HL-60/S4 treated with retinoic acid at 250 ng/mL for 4 days and 3 days (cell line): ENCODE data around the gene RBSN.
"Not testable (repeated sequence)": the region's sequence is repeated elsewhere in the genome, so short reads cannot be mapped to it uniquely, and the experiment has no call there.

Source experiments
- in situ Hi-C: fragments of 300-500 bp; cut with MboI; formaldehyde crosslinking; loops from 2 replicates; pipeline ENCODE4 v1.7.0; 2022; ENCODE audit warnings: low sequenced_read_pairs

Gene RBSN

DNA sequence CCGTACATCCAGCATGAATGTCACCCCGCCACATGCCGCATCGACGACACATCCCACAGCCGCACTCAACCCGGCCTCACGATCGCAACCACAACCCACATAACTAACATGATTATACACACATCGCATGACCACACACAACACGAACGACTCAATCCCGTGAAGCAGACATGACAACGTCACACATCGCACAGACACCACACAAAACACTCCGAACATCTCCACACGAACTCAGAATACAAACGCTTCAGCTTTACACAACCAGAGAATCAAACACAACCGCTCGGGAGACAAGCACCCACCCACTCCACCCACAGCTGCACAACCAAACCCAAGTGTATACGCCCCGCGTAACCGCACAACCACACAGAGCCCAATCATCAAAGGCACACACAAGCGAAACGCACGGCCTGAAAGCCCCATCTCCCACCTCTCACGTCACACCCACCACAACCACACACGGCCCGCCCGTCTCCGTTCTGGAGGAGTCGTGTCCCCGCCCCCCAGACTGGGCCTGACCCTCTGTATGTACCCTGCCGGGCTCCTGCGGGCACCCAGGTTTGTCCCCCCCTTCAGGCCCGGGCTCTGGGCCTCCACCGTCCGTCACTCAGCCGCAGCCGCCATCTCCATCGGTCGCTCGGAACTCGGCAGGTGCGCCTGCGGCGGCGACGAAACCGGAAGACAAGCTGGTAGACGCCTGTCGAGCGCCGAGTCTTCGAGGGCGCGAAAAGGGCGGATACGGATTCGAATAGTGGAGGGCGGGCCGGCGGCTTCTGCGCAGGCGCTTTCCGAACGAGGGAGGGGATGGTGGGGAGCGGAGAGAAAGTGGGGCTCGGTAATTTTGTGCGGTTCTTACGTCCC, at the start of gene RBSN:
Gene RBSN (minus strand): TSS at position 646 of the 861 bp plus-strand sequence. CDS start 3,028 bp downstream, outside the sequence.
- in situ Hi-C loops, result no loop called here

GRCh38 chr3:15148614-15149013, 49.7 kb upstream of the RBSN start:
- in situ Hi-C loops, result no loop called here

DNA sequence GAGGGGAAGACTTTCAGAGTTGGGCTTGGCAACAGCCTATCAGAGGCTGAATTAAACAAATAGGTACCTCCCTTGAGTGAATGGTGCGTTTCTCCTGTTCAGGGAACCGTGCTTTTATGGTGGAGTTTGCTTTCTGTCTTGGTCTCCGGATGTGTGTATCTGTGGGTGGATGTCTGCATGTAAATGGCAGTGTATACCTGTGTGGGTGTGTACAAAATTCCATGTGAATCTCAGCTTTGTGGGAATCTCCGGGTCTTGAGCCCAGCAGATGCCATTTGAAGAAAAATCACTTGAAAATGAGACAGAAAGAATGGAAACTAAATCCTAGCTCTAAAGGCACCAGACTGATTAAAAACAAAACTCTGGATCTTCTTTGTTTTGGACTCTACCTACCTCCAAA, 37.9 kb upstream of the RBSN start:
- in situ Hi-C loops, result not testable (repeated sequence)

DNA sequence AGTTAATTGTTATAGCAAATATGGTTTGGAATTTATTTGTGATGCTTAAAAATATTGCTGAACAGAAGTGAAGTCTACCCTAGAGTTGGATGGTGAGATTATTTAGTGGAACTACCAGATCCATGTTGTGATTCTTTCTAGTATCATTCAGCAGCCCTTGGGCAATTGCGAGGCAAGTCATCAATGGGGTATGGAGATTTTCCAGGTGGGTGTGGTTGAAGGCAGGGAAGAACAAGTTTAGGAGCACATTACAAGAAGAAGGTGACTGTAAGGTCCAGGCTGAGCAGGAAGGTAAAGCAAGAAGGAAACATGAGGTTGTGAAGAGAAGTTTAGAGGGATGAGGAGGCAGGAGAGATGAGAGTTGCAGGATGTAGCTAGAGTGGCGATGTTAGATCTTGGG, 36.0 kb upstream of the RBSN start:
- in situ Hi-C loops, result not testable (repeated sequence)

DNA sequence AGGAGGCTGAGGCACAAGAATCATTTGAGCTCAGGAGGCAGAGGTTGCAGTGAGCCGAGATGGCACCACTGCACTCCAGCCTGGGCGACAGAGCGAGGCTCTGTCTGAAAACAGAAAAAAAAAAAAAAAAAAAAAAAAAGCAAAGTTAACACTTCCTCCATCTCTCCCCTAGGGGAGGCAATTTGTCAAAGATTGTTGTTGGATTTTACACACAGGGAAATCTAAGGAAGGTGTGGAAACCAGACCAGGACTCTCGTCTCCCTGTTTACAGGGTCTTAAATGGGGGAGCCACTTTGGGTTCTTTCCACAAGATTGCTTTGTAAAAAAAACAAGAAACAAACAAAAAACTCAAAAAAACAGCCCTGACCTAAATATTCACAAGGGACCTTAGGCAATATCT, 29.5 kb upstream of the RBSN start:
- in situ Hi-C loops, result not testable (repeated sequence)

DNA sequence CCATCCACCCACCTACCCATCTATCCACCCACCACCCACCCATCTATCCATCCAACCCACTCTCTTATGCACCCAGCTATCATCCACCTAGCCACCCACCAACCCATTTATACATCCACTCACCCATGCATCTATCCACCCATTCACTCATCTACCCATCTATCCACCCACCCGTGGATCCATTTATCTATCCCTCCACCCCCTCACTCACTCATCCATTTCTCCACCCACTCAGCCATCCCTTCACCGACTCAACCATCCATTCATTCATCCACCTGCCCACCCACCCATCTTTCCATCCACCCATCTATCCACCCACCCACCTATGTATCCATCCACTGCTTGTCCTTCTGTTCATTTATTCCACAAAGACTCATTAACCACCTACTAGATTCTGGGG, 28.0 kb upstream of the RBSN start:
- in situ Hi-C loops, result not testable (repeated sequence)

DNA sequence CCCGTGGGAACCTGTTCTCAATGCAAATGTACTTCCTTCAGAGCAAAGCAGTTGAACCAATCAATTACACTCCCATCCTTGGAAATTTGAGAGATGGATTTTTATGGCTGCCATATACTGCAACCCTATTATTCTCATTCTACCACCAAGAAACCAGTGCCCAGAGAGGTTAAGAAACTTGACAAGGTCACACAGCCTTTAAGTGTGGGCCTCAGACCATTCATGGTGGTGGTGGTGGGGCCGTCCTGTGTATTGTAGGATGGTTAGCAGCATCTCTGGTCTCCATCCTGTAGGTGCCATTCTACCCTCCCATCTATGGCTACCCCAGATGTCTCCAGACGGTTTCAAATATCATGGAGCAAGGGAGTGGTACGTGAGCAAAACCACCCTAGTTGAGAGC, 23.4 kb upstream of the RBSN start:
- in situ Hi-C loops, result no loop called here

DNA sequence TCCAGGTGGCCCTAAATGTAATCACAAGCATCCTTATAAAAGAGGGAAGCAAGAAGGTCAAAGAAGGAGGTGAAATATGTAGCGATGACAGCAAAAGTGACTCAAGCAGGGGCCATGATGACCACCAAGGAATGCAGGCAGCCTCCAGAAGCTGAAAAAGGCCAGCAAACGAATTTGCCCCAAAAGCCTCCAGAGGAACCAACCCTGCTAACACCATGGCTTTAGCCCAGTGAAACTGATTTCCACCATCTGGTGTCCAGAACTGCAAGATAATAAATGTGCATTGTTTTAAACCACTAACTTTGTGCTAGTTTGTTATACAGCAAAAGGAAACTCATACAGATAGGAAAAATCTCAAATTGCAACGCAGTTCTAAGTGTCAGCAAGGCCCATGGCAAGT, 23.0 kb upstream of the RBSN start:
- in situ Hi-C loops, result no loop called here

- in situ Hi-C loops, result no loop called here
Observed at GRCh38 chr3:15120986-15121385, 22.0 kb upstream of the RBSN start.

GRCh38 chr3:15117011-15117410, 18.1 kb upstream of the RBSN start:
- in situ Hi-C loops, result no loop called here

DNA sequence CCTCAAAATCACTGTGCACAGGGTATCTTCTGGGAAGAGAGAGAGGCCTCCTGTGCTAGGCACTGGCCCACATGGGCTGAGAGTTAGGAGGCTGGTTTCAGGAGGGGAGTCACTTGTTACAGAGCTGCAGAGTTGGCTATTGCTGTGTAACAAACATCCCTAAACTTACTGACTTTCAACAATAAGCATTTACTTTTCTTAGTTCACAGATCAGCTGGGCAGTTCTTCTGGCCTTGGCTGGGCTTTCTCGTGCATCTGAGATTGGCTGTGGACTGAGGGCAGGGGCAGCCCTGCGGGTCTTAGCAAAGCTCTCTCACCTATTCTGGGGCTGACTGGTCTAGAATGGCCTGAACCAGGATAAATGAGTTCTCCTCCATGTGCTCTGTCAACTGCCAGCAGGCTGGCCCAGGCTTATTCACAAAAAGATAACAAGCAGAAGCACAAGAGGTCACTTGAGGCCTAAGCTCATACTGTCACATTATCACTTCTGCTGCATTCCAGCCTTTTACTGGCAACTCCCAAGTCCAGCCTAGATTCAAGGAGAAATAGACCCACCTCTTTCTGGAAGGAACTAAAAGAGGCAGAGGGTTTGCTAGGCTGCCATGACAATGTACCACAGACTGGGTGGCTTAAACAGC, 17.2 kb upstream of the RBSN start:
- in situ Hi-C loops, result no loop called here

DNA sequence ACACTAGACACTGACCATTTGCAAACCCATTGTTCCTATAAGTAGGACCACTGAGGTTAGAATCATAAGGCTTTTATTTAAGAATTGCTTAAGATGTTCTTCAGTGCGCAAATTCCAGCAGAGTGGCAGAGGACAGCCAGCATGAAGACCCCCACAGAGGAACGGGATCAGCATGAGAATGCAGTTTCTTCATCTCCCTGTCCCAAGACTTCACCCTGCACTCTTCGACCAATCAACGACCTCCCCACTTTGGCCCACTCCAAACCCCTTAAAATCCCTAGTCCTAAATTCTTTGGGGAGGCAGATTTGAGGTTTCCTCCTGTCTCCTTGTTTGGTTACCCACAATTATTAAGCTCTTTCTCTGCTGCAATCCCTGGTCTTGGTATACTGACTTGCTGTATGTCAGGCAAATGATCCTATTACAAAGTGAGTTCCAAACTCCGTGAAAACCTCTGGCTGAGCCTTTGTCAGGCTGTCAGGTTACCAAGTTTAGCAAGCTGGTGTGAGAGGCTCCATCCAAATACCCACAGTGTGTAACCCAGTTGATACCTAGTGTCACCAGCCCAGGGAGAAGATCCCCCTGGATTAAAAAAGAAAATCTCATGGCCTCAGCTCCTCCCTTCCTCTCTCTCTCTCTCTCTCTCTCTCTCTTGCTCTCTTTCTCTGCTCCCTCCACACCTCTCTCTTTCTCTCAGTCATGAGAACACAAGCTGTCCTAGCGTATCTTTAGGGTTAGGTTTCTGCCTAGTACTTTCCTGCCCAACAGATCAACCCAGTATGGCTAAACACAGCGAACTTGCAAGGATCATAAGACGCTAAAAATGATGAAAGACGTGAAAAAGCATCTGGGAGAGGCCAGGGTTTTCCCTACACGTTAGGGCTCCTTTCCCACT, 15.8 kb upstream of the RBSN start:
- in situ Hi-C loops, result no loop called here

DNA sequence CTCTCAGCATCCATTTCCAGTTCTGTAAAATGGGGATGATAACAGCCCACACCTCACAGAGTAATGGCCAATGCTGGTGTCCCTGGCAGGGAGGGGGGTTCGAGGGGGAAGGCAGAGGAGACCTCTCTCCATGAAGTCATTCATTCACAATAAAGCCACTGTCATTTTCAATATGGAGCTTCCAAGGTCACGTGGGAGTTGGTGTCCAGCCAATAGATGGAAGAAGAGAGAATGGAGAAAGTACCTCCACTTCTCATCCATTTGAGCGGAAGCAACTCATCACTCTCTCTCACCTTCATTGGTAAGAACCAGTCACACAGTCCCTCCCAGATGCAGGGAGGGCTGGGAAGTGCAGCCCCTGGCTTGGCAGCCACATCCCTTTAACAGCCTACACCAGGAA, 14.9 kb upstream of the RBSN start:
- in situ Hi-C loops, result no loop called here

GRCh38 chr3:15113471-15113870, 14.5 kb upstream of the RBSN start:
- in situ Hi-C loops, result no loop called here

DNA sequence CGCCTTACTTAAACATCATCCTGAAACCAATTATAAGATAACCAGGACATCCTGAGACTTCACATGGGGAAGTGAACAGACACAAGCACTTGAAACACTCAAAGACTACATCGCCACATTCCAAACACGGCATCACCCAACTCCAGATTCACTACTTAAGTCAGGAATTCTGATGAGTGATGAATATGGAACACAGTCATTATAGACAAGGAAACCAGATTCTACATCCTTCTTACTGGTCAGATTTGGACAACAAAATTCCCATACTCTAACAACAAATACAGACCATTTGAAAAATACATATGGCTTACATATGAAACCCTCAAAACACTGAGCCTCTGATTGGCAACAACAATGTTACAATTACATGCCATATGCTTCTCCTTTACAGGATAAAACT, 13.1 kb upstream of the RBSN start:
- in situ Hi-C loops, result no loop called here

GRCh38 chr3:15110206-15110605, 11.3 kb upstream of the RBSN start:
- in situ Hi-C loops, result no loop called here

GRCh38 chr3:15108869-15109268, 9.9 kb upstream of the RBSN start:
- in situ Hi-C loops, result no loop called here

DNA sequence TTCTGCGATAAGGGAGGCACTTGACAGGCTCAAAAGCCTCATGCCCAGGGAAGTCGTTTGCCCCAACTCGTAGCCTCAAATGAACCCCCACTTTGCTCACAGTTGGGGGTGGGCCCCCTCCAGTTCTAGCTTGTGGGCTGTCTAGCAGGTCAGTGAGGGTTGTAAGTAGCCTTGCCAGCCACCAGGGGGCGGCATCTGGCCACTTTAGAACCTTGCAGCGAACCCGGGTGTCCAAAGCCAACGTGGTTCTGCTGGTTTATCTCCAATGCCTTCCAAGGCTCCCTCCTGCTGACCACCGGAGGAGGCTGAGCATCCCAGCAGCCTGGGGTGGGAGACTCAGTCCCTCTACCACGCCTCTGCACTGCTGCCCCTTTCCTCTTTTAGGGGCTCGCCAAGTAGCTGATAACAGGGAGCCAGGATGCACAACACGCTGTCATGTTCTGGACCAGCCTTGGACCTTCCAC, 9.2 kb upstream of the RBSN start:
- in situ Hi-C loops, result no loop called here

DNA sequence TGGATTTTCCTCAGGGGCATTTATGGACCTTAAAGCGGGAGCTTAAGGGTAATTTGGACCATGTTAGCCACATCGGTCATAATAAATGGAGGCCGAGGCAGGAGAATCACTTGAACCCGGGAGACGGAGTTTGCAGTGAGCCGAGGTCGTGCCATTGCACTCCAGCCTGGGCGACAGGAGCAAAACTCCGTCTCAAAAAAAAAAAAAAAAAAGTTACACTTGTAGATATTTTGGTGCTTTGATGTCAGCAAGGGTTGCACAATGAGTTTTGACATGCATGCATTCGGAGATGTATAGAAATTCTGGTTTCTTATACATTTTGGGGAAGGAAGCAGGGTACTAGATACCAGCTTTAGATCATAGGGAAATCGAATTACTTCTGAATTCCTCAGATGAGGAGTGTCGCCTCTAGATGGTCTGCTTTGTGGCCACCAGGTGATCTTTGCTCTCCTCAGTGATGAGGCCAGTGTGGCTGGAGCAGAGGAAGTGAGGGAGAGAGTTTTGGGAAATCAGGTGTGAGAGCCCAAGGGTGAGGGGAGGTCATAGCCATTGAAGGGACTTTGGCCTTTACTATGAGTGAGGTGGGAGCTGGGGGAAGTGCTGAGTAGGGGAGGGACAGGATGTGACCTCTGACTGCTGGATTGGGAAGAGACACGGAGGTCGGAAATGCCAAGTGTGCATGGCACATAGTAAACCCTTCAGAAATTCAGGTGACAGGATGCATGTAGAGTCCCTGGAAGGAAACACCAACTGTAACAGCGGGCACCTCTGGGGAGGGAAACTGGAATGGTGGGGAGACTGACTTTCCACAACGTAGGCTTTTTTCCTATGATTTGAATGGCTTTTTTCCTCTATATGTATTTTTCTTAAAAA, 8.4 kb upstream of the RBSN start:
- in situ Hi-C loops, result no loop called here

DNA sequence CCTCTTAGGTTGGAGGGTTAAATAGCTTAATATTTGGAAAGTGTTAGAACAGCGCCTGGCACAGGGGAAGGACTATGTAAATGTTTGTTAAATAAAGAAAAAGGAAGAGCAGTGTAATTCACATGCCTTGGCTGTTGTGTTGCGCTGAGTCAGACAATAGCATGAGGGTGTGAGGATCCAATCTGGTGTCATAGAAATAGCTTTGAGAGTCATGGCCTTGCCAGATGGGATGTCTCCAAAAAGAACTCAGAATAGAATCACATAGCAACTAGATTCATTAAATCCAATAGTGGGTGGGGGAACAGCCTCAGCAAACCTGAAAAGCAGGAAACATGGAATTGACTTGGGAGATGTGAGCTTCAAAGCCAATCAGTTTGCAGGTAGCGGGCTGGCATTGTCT, 3.9 kb upstream of the RBSN start:
- in situ Hi-C loops, result no loop called here
